K562 (cell line): ENCODE measurements around the gene BAD. TPM values are rescaled to one million over a fixed set of nuclear protein-coding genes. Genes with fewer than 3 reads are reported as not detected.

Experiments
- ARID2 ChIP-seq: fragments of 450-650 bp; IDR thresholded peaks from 2 replicates; pipeline ENCODE4 v1.6.1; 2017; ENCODE audit warnings: antibody characterized with exemption, mild to moderate bottlenecking
- BCLAF1 ChIP-seq, 2 experiments: fragments of 450-650 bp in 1 of 2; IDR thresholded peaks; 2 replicates each; pipeline ENCODE4 v1.6.1; 2011 to 2017; ENCODE audit warnings: low read depth in 2 of 2, antibody characterized with exemption in 1 of 2, borderline replicate concordance in 1 of 2, low read length in 1 of 2, mild to moderate bottlenecking in 1 of 2, mixed read lengths in 1 of 2; ENCODE audit not compliant: control insufficient read depth in 1 of 2
- ELK3 ChIP-seq: fragments of 450-650 bp; formaldehyde crosslinking; IDR thresholded peaks from 2 replicates; pipeline ENCODE4 v1.4.0; 2020; ENCODE audit warnings: mild to moderate bottlenecking
- HOMEZ ChIP-seq: fragments of 250-450 bp; sonication (Bioruptor Pico); IDR thresholded peaks from 2 replicates; pipeline ENCODE4 v1.4.0; 2020; ENCODE audit warnings: mild to moderate bottlenecking, moderate library complexity
- RERE ChIP-seq: sonication (generic); formaldehyde crosslinking; IDR thresholded peaks from 2 replicates; pipeline ENCODE4 v1.8.0; 2023; ENCODE audit warnings: missing genetic modification reagents, mild to moderate bottlenecking, borderline replicate concordance
- RNF219 ChIP-seq: fragments of 250-450 bp; sonication (Bioruptor Pico); IDR thresholded peaks from 2 replicates; pipeline ENCODE4 v1.5.0; 2022; ENCODE audit warnings: mild to moderate bottlenecking
- TCF7 ChIP-seq: sonication (generic); IDR thresholded peaks from 2 replicates; pipeline ENCODE4 v1.6.1; 2016; ENCODE audit warnings: antibody characterized with exemption, borderline replicate concordance
- ZKSCAN3 ChIP-seq: fragments of 250-450 bp; sonication (Bioruptor Pico); IDR thresholded peaks from 2 replicates; pipeline ENCODE4 v1.4.0; 2020
- ZNF212 ChIP-seq: fragments of 450-650 bp; formaldehyde crosslinking; IDR thresholded peaks from 2 replicates; pipeline ENCODE4 v1.4.0; 2020; ENCODE audit warnings: mild to moderate bottlenecking
- ZNF316 ChIP-seq: fragments of 450-650 bp; IDR thresholded peaks from 2 replicates; pipeline ENCODE4 v1.6.1; 2016
- polyA plus RNA-seq, 8 experiments: library from polyadenylated mRNA; depleted of rRNA in 4 of 8; stranded (reverse) in 5 of 8; unstranded in 3 of 8; fragments of >200 nt; fragmentation: Nextera tagmentation in 2 of 8; fragmentation: Illumina TruSeq in 1 of 8; extraction: Ambion mirVana in 2 of 8; extraction: Trizol in 1 of 8; gene quantifications; 2 replicates each; pipeline versions ENCODE4 v1.2.1 to v1.2.3, GENCODE V29; 2011 to 2014; ENCODE audit warnings: inconsistent platforms in 1 of 8, missing spikeins in 1 of 8
- total RNA-seq, 7 experiments: library from RNA; depleted of rRNA in 6 of 7; stranded (reverse); fragments of >200 nt in 6 of 7; fragmentation: Illumina TruSeq in 2 of 7; extraction: Trizol in 2 of 7; gene quantifications; 2 replicates each; pipeline versions ENCODE4 v1.2.1 to v1.2.3, GENCODE V29; 2011 to 2021; ENCODE audit warnings: low replicate concordance in 1 of 7

Gene BAD
- total and polyA plus RNA-seq, 9 of the 15 experiments (the other 6 are each of a cell fraction or from before 2014, with no cell fraction given) = 0.61 to 45.6 (median 11.8) TPM

- TF ChIP-seq ZNF316 (no peak), ELK3 (CRISPR knock-in tag) (no peak), BCLAF1 (IDR thresholded peaks at IDR 0.05; ENCODE audit: borderline replicate concordance in 1 of 2, control insufficient read depth in 1 of 2, low read depth in 2 of 2, low read length in 1 of 2) (peak in 1 of 2 experiments; percentile 76; a peak in 1 of 4 replicates), RERE (CRISPR knock-in tag) (no peak), TCF7 (0 out of 2 replicates have a peak, but pooled peaks have one; percentile 29), RNF219 (CRISPR knock-in tag) (no peak), HOMEZ (CRISPR knock-in tag) (0 out of 2 replicates have a peak, but pooled peaks have one; percentile 42), ARID2 (no peak), ZNF212 (CRISPR knock-in tag) (no peak), ZKSCAN3 (no peak)
Measured at GRCh38 chr11:64246871-64247728, 37.4 kb downstream of the BAD start, which contains the start of gene PPP1R14B (continued).
